ENCODE results near the gene PPM1L. TPM values are rescaled to one million over a fixed set of nuclear protein-coding genes. Genes with fewer than 3 reads are reported as not detected.

PPM1L gene
- total RNA-seq, 2 donors from 2014 or later = 13.3 to 25.3 TPM

DNA sequence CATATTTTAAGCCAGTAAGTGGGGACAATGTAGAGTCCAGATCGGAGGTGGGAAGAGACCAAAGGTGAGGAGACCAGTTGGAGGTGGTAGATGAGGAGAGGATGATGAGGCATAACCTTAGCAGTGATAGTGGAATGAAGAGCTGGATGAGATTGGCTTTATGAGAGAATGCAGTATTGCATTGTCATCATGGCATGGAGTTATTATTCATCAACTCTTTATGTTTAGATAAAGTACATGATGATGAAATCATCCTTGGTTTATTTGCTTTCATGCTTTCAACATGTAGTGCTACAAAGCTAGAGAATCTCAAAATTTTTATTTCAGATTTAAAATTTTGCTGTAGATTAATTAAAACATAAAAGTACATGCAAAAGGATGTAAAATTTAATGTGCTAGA is 64.0 kb downstream of the PPM1L start:
- Histone ChIP-seq H3K27ac (no peak overlapping the region), H3K27me3 (replicated peaks; ENCODE audit: insufficient read depth) (no peaks in the 10 kb centered on the region), H3K4me3 (no peak overlapping the region), H3K36me3 (no peaks in the 10 kb centered on the region), H3K9me3 (no peaks in the 10 kb centered on the region), H3K4me1 (ENCODE audit: control insufficient read depth in 1 of 2, low read depth in 2 of 2) (no peaks in the 10 kb centered on the region)
- DNase-seq (ENCODE audit: low spot score) (no peak), ATAC-seq (ENCODE audit: insufficient number of reproducible peaks, low FRiP score, low read depth) (no peak)
- TF ChIP-seq, protein P1, sequence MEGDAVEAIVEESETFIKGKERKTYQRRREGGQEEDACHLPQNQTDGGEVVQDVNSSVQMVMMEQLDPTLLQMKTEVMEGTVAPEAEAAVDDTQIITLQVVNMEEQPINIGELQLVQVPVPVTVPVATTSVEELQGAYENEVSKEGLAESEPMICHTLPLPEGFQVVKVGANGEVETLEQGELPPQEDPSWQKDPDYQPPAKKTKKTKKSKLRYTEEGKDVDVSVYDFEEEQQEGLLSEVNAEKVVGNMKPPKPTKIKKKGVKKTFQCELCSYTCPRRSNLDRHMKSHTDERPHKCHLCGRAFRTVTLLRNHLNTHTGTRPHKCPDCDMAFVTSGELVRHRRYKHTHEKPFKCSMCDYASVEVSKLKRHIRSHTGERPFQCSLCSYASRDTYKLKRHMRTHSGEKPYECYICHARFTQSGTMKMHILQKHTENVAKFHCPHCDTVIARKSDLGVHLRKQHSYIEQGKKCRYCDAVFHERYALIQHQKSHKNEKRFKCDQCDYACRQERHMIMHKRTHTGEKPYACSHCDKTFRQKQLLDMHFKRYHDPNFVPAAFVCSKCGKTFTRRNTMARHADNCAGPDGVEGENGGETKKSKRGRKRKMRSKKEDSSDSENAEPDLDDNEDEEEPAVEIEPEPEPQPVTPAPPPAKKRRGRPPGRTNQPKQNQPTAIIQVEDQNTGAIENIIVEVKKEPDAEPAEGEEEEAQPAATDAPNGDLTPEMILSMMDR (IDR thresholded peaks at IDR 0.05) = no peak

DNA sequence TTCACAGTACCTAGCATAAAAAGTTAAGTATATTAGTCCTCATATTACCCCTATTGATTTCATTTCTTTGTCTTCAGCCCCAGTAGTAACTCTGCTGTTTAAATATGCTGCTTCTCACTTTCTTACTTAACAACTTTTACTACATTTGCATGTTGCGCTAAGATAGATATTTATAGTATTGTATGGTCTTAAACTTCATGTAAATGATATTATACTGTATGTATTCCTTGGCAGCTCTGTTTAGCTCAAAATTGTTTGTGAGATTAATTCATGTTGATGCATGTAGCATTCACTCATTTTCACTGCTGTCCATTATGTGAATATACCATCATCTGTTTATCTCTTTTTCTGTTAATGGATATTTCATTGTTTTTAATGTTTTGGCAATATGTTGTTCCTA is 64.4 kb downstream of the PPM1L start:
- DNase-seq (ENCODE audit: low spot score) (no peak), ATAC-seq (ENCODE audit: insufficient number of reproducible peaks, low FRiP score, low read depth) (no peak)
- Histone ChIP-seq H3K27ac (no peak overlapping the region), H3K4me3 (no peak overlapping the region), H3K27me3 (replicated peaks; ENCODE audit: insufficient read depth) (no peaks in the 10 kb centered on the region), H3K36me3 (no peaks in the 10 kb centered on the region), H3K9me3 (no peaks in the 10 kb centered on the region), H3K4me1 (ENCODE audit: control insufficient read depth in 1 of 2, low read depth in 2 of 2) (no peaks in the 10 kb centered on the region)
- TF ChIP-seq, protein P1 (IDR thresholded peaks at IDR 0.05) = no peak

DNA sequence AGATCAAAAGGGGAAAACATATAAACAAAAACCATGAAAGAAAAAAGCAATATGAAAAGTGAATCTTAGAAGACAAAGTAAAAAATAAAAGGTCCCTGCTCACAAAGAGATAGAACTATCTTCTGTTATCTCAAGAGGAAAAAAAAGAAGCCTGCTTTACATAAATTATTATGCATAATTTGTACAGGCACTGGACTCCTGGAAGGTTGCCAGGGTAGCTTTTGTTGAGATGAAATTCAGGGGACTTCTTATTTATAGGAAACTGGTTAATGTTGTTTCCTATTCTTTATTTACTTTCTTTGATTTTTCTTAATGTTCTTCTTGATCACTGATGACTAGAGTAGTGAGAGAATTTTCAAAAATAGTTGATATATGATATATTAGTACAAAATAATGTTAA is 66.9 kb downstream of the PPM1L start:
- no peak overlapping the region for H3K4me3 ChIP-seq
- ATAC-seq (ENCODE audit: insufficient number of reproducible peaks, low FRiP score, low read depth) (no peak), DNase-seq (ENCODE audit: low spot score) (no peak)
- no peaks in the 10 kb centered on the region for H3K36me3 ChIP-seq
- no peaks in the 10 kb centered on the region for H3K9me3 ChIP-seq
- H3K27ac ChIP-seq = no peak overlapping the region
- no peaks in the 10 kb centered on the region for H3K4me1 ChIP-seq (ENCODE audit: control insufficient read depth in 1 of 2, low read depth in 2 of 2)
- no peaks in the 10 kb centered on the region for H3K27me3 ChIP-seq (replicated peaks; ENCODE audit: insufficient read depth)
- TF ChIP-seq, protein P1 (IDR thresholded peaks at IDR 0.05) = no peak

DNA sequence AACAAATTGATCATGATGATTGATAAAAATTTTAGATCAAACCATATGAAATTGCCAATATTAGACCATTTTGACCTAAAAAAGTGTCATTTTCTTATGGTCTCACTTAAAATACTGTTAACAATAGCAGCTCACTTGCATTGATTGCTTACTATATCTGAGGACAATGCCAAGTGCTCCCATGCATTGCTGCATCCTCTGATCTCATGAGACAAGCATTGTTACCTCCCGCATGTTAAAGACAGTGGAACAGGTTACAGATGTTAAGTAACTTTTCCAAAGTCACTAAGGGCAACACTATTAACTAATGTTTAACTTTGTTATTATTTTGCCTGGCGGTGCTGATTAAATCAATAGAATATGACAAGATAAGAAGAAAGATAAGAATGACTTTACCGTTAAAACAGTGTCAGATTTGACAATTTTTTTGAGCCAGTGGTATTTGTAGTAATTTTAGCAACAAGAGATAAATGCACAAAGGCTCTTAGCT is 69.3 kb downstream of the PPM1L start:
- no peaks in the 10 kb centered on the region for H3K9me3 ChIP-seq
- no peaks in the 10 kb centered on the region for H3K36me3 ChIP-seq
- no peak for ATAC-seq (ENCODE audit: insufficient number of reproducible peaks, low FRiP score, low read depth)
- no peak overlapping the region for H3K4me3 ChIP-seq
- TF ChIP-seq, protein P1 (IDR thresholded peaks at IDR 0.05) = no peak
- no peak for DNase-seq (ENCODE audit: low spot score)
- H3K27me3 ChIP-seq (replicated peaks; ENCODE audit: insufficient read depth) = no peaks in the 10 kb centered on the region
- no peak overlapping the region for H3K27ac ChIP-seq
- H3K4me1 ChIP-seq (ENCODE audit: control insufficient read depth in 1 of 2, low read depth in 2 of 2) = peaks cover 0 to 2% of the 10 kb centered on the region in 2 donors

DNA sequence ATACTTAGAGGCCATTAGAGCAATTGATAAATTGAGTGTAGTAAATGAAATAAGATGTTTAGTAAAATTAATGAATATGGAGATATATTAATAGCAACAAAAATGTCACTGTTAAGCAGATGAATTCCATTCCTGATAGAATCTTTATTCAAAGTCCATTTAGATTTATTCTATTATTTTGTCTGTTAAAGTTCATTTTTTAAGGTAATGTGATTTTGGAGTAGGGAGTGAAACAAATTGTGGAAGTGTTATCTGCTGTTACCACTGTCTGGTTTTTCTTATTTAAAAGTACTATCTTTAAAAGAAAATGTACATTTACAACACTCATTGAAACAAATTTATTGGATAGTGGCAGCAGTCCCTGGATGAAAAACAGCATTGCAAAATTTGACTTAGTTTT is 70.4 kb downstream of the PPM1L start:
- Histone ChIP-seq H3K4me1 (ENCODE audit: control insufficient read depth in 1 of 2, low read depth in 2 of 2) (peaks cover 0 to 5% of the 10 kb centered on the region in 2 donors), H3K36me3 (no peaks in the 10 kb centered on the region), H3K9me3 (no peaks in the 10 kb centered on the region), H3K27me3 (replicated peaks; ENCODE audit: insufficient read depth) (no peaks in the 10 kb centered on the region), H3K27ac (no peak overlapping the region), H3K4me3 (no peak overlapping the region)
- DNase-seq (ENCODE audit: low spot score) (no peak), ATAC-seq (ENCODE audit: insufficient number of reproducible peaks, low FRiP score, low read depth) (no peak)
- TF ChIP-seq, protein P1 (IDR thresholded peaks at IDR 0.05) = no peak

Data from thoracic aorta (tissue), 2 donors.